ENCODE data around the gene KLRC4. TPM values are rescaled to one million over a fixed set of nuclear protein-coding genes. Genes with fewer than 3 reads are reported as not detected.

KLRC4 gene
- total and polyA plus RNA-seq, 2 of the 8 experiments (the other 6 are each of a cell fraction or from before 2014, with no cell fraction given) = not detected

DNA sequence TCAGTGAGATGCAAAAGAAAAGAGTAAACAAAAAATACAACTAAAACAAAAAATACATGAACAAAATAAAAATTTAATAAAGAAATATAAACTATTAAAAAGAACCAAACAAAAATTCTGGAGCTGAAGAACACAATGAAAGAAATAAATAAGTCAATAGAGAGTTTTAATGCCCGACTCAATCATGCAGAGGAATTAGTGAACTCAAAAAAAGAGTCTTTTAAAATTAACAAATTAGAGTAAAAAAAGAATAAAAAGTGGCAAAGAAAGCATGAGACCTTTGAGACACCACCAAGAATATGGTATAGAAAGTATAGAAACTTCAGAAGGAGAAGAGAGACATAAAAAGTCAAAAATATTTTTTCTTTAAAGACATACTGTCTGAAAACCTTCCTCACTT lies 46.2 kb upstream of the KLRC4 start:
- Histone ChIP-seq H3K27ac (ENCODE audit: low read depth, low read length) (no peak overlapping the region), H2BK12ac (ENCODE audit: low read depth, low read length) (no peak overlapping the region), H4K91ac (replicated peaks; ENCODE audit: insufficient read length, low read length) (no peak overlapping the region), H3K4me1 (replicated peaks in 1 of 4; ENCODE audit: control insufficient read depth in 3 of 4, insufficient read depth in 4 of 4, low read length in 3 of 4) (peaks cover 0 to 3% (median 0%) of the 10 kb centered on the region in 4 experiments; a peak in 1 of 7 replicates), H3K9ac (replicated peaks in 1 of 4; ENCODE audit: extremely low read depth in 1 of 4, low read depth in 3 of 4, low read length in 3 of 4) (no peak overlapping the region), H3K4ac (replicated peaks; ENCODE audit: insufficient read length, low read depth, low read length) (no peak overlapping the region), H3K27me3 (replicated peaks in 1 of 4; ENCODE audit: control insufficient read depth in 3 of 4, extremely low read depth in 1 of 4, insufficient read depth in 3 of 4, low read length in 3 of 4) (peaks cover 0 to 2% (median 0%) of the 10 kb centered on the region in 4 experiments; a peak in 1 of 7 replicates), H3K18ac (ENCODE audit: extremely low read depth, low read length) (no peak overlapping the region), H3K9me3 (ENCODE audit: insufficient read depth in 2 of 2, low read depth in 1 of 2, low read length in 1 of 2) (0 out of 4 replicates have a peak, but pooled peaks cover 0 to 3% of the 10 kb centered on the region in 2 experiments), H2BK120ac (replicated peaks; ENCODE audit: low read depth, low read length) (no peak overlapping the region), H2BK20ac (ENCODE audit: low read length) (no peak overlapping the region), H2AK5ac (ENCODE audit: low read depth, low read length) (no peak overlapping the region), H4K20me1 (replicated peaks in 1 of 2; ENCODE audit: control insufficient read depth in 1 of 2, insufficient read depth in 2 of 2, low read length in 2 of 2) (no peaks in the 10 kb centered on the region), H3K4me3 (ENCODE audit: extremely low read depth in 1 of 4, insufficient read depth in 2 of 4, low read depth in 3 of 4, low read length in 4 of 4) (no peak overlapping the region), H4K5ac (ENCODE audit: insufficient read length, low read depth, low read length) (no peak overlapping the region), H3K4me2 (ENCODE audit: insufficient read depth in 1 of 2, low read depth in 2 of 2, low read length in 2 of 2) (no peak overlapping the region), H2AFZ (ENCODE audit: low read length) (no peak overlapping the region), H3K79me1 (ENCODE audit: low read depth, low read length) (no peaks in the 10 kb centered on the region), H2BK15ac (ENCODE audit: low read length) (no peak overlapping the region), H3K79me2 (ENCODE audit: control insufficient read depth in 1 of 2, insufficient read depth in 2 of 2, low read length in 2 of 2) (no peaks in the 10 kb centered on the region), H3K14ac (ENCODE audit: insufficient read length) (no peak overlapping the region), H4K8ac (ENCODE audit: extremely low read depth, insufficient read depth, low read length) (no peak overlapping the region), H2BK5ac (ENCODE audit: low read depth, low read length) (no peak overlapping the region), H3K23ac (ENCODE audit: insufficient read length) (no peak overlapping the region), H3K56ac (replicated peaks; ENCODE audit: insufficient read length, low read depth, low read length) (no peak overlapping the region), H3K23me2 (ENCODE audit: low read depth, low read length) (no peaks in the 10 kb centered on the region), H3K36me3 (ENCODE audit: control insufficient read depth in 2 of 4, insufficient read depth in 4 of 4, low read length in 3 of 4) (no peaks in the 10 kb centered on the region)
- ChIA-PET CTCF (ENCODE audit: partially characterized antibody) (interaction anchor here (1.1 kb wide), 1 partner anchor 11 kb away, joined by 5 read pairs; no protein-coding TSS in a partner anchor), POLR2A (ENCODE audit: partially characterized antibody) (no interaction called here)
- FAIRE-seq = no peak
- 88% methylated on average over 1 of the region's 1 CpG; no CpG with 5 or more reads in 1 of the 2 experiments for WGBS, 2 experiments (ENCODE audit: extremely low coverage in 1 of 2, insufficient coverage in 1 of 2, insufficient read length in 1 of 2, insufficient replicate concordance in 2 of 2, low coverage in 1 of 2, low lambda C conversion rate in 2 of 2, missing lambda C conversion rate in 1 of 2)
- DNase-seq (ENCODE audit: low read depth in 1 of 2, low spot score in 2 of 2) = no peak
- no peak for TF ChIP-seq NANOG (IDR thresholded peaks at IDR 0.05; ENCODE audit: insufficient read depth, low read depth, low read length, poor library complexity, severe bottlenecking)

All from H1 (cell line).